KOPT-K1 (cell line): ENCODE measurements around the gene CASQ2.
"Not testable (repeated sequence)": the region's sequence is repeated elsewhere in the genome, so short reads cannot be mapped to it uniquely, and the experiment has no call there.

ENCODE experiments used
- H3K27ac ChIP-seq: fragments of 200-600 bp; sonication (generic); 2 replicates; pipeline ENCODE4 v1.5.1; 2016; ENCODE audit warnings: antibody characterized with exemption, mild to moderate bottlenecking, low read depth, low read length; ENCODE audit not compliant: poor library complexity, severe bottlenecking
- H3K36me3 ChIP-seq: fragments of 200-600 bp; sonication (generic); 2 replicates; pipeline ENCODE4 v1.5.1; 2017; ENCODE audit warnings: antibody characterized with exemption, mild to moderate bottlenecking, low read length, moderate library complexity; ENCODE audit not compliant: insufficient read depth
- H3K9me3 ChIP-seq: fragments of 200-600 bp; sonication (generic); 2 replicates; pipeline ENCODE4 v1.5.1; 2017; ENCODE audit warnings: antibody characterized with exemption, low read length, mild to moderate bottlenecking; ENCODE audit not compliant: insufficient read depth, poor library complexity, severe bottlenecking

The CASQ2 gene

DNA sequence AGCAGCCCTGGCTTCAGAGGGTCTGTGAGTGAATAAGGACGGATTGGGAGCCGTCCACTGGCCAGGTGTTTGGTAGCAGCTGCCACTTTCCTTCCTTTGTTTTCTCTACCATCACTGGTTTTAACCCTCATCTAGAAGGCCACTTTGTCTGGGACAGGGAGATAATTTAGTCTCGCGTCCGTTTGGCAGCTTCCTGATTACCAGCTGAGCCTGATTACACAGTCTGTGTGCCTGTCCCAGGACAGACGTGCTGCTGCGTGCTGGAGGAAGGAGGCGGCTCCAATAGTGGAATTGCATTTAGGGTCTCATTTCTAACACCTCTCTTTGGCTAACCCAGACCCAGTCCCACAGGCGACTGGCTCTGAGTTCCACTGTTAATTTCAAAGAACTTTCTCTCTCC, 24.6 kb upstream of the CASQ2 start:
- Histone ChIP-seq H3K36me3 (no peaks in the 10 kb centered on the region), H3K27ac (no peak overlapping the region), H3K9me3 (no peaks in the 10 kb centered on the region)

- Histone ChIP-seq H3K9me3 (peaks cover 7% of the 10 kb centered on the region), H3K36me3 (no peaks in the 10 kb centered on the region), H3K27ac (no peak overlapping the region)
These were observed 23.3 kb upstream of the CASQ2 start for GRCh38 chr1:115791816-115792215.

GRCh38 chr1:115790846-115791245, 22.3 kb upstream of the CASQ2 start:
- Histone ChIP-seq H3K27ac (no peak overlapping the region), H3K36me3 (no peaks in the 10 kb centered on the region), H3K9me3 (peaks cover 7% of the 10 kb centered on the region)

DNA sequence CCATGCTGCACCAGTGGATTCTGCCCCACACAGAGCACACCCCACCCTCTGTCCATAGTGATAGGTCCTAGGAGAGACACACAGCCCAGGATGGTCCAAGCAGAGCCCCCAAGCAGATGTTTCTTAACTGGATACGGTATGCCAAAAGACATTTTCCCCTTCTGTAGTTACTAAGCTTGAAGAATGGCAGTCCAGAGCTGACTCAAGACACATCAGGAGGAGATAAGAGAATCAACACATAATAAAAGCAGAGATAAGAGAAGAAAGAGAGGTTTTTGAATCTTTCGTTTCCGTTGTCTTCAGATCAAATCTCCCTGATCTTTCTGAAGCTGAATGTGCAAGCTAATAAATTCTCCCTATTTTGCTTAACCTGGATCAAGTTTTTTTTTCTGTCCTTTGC, 21.8 kb upstream of the CASQ2 start:
- H3K36me3 ChIP-seq, result no peaks in the 10 kb centered on the region
- no peak overlapping the region for H3K27ac ChIP-seq
- H3K9me3 ChIP-seq, result peaks cover 7% of the 10 kb centered on the region

DNA sequence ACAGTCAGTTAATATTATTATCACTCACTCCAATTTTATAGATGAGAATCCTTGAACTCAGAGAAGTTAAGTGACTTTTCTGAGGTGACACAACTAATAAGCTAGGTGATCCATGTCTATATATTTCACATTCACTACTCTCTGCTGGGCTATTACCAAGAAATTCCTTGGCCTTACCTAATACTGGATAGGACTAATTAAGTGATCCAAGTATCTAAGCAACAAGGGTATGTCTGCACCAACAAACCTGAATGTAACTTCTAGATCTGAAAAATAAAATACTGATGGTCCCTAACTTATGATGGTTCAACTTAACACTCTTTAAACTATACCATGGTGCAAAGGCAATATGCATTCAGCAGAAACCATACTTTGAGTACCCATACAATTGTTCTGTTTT, 14.8 kb upstream of the CASQ2 start:
- H3K9me3 ChIP-seq, result peaks cover 13% of the 10 kb centered on the region
- no peak overlapping the region for H3K27ac ChIP-seq
- no peaks in the 10 kb centered on the region for H3K36me3 ChIP-seq

DNA sequence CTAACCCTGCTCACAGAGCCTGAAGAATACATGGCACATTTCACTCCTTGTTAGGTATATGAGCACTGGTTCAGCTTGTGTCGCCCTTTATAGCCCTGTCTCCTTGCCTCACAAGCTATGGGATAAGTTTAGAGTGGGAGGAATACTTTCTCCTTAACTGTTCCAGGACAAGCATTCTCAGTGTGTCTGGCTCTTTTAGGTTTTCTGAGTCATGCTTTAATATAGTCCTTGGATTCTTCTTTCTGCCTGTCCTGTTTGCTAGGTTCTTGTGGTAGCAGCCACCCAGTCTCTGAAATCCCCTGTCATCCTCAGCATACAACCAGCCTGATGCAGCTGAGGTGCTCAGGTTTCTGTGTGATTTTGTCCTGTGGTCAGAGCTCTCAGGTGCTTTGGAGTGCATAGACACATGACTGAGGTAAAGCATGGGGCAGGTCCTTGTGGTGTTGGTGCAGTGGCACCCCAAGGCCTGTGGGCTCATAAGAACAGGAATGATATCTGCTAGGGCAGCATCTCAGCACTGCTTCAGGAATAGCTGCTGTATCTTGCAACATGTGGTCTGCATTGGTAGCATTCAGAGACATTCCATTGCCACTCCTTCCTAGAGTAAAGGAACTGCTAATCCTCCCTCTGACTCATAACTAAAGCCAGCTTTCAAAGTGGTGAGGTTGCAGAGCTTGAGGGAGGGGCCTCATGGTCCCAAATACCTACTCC, 14.2 kb upstream of the CASQ2 start:
- H3K36me3 ChIP-seq, result no peaks in the 10 kb centered on the region
- peaks cover 13% of the 10 kb centered on the region for H3K9me3 ChIP-seq
- H3K27ac ChIP-seq, result no peak overlapping the region

GRCh38 chr1:115781851-115782250, 13.3 kb upstream of the CASQ2 start:
- Histone ChIP-seq H3K9me3 (peaks cover 6% of the 10 kb centered on the region), H3K36me3 (no peaks in the 10 kb centered on the region), H3K27ac (no peak overlapping the region)

- H3K27ac ChIP-seq, result no peak overlapping the region
- H3K9me3 ChIP-seq, result peaks cover 6% of the 10 kb centered on the region
- no peaks in the 10 kb centered on the region for H3K36me3 ChIP-seq
These were observed 12.8 kb upstream of the CASQ2 start for GRCh38 chr1:115781343-115781742.

GRCh38 chr1:115780655-115781054, 12.1 kb upstream of the CASQ2 start:
- H3K36me3 ChIP-seq, H3K27ac ChIP-seq, H3K9me3 ChIP-seq: not testable (repeated sequence)

DNA sequence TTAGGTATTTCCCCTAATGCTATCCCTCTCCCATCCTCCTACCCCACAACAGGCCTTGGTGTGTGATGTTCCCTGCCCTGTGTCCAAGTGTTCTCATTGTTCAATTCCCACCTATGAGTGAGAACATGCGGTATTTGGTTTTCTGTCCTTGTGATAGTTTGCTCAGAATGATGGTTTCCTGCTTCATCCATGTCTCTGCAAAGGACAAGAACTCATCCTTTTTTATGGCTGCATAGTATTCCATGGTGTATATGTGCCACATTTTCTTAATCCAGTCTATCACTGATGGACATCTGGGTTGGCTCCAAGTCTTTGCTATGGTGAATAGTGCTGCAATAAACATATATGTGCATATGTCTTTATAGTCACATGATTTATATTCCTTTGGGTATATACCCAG, 10.6 kb upstream of the CASQ2 start:
- not testable (repeated sequence) for H3K36me3 ChIP-seq, H3K27ac ChIP-seq, H3K9me3 ChIP-seq

- H3K9me3 ChIP-seq, result no peaks in the 10 kb centered on the region
- no peak overlapping the region for H3K27ac ChIP-seq
- H3K36me3 ChIP-seq, result no peaks in the 10 kb centered on the region
These were observed 3.4 kb upstream of the CASQ2 start for GRCh38 chr1:115771847-115772457.

DNA sequence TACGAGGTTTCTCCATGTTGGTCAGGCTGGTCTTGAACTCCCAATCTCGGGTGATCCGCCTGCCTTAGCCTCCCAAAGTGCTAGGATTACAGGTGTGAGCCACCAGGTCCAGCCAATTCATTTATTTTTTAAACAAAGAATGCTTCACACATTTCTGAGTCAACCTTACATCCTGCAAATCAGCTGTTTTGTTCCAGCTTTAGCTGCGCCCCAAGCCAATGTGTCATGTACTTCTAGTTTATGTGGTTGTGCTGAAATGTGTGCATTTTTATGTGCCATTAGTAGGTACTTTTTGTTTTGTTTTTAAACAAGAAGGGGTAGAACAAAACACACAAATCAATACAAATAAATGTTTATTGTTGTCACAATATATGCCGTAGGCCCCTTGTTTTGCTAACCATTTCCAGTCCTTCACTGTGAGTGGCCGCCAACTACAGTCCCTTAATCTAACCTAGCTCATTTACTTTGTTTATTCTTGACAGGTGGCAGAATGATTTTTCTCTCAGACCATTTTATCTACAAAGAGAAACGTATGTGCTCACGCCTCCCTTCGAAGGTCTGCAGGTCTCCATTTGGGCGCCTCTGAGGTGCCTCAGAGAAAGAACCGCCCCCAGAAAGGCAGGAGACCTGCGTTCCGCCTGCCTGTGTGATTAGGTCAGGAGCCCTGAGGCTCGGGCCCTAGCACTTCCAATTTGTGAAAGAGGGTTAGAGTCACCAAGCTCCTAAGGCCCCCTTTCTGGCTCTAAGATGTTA, 2.8 kb upstream of the CASQ2 start:
- Histone ChIP-seq H3K27ac (no peak overlapping the region), H3K9me3 (no peaks in the 10 kb centered on the region), H3K36me3 (no peaks in the 10 kb centered on the region)

GRCh38 chr1:115767403-115767802, 1.1 kb downstream of the CASQ2 start:
- no peaks in the 10 kb centered on the region for H3K36me3 ChIP-seq

GRCh38 chr1:115765091-115765490, 3.4 kb downstream of the CASQ2 start:
- Histone ChIP-seq H3K27ac (no peak overlapping the region), H3K9me3 (no peaks in the 10 kb centered on the region), H3K36me3 (no peaks in the 10 kb centered on the region)

More at GRCh38 chr1:115767403-115767802, 1.1 kb downstream of the CASQ2 start:
- no peaks in the 10 kb centered on the region for H3K9me3 ChIP-seq
- no peak overlapping the region for H3K27ac ChIP-seq

GRCh38 chr1:115764541-115764940, 4.0 kb downstream of the CASQ2 start:
- Histone ChIP-seq H3K27ac (no peak overlapping the region), H3K9me3 (no peaks in the 10 kb centered on the region), H3K36me3 (no peaks in the 10 kb centered on the region)
